ENCODE data around the gene ESRRG.

The ESRRG gene

GRCh38 chr1:216559359-216559758 lies 163.9 kb downstream of the ESRRG start:
- H3K36me3 ChIP-seq (ENCODE audit: insufficient read depth, low read length), result no peaks in the 10 kb centered on the region
- H3K9ac ChIP-seq (ENCODE audit: low read depth, low read length), result no peak overlapping the region
- no peaks in the 10 kb centered on the region for H3K9me3 ChIP-seq (replicated peaks; ENCODE audit: low read length)
- no peaks in the 10 kb centered on the region for H3K27me3 ChIP-seq (ENCODE audit: control insufficient read depth, insufficient read depth, low read length)
- no peak overlapping the region for H3K4me2 ChIP-seq (ENCODE audit: low read length)
- H3K4me3 ChIP-seq (ENCODE audit: low read length), result no peak overlapping the region
- no peaks in the 10 kb centered on the region for H3K4me1 ChIP-seq (ENCODE audit: control insufficient read depth, insufficient read depth, low read length)

DNA sequence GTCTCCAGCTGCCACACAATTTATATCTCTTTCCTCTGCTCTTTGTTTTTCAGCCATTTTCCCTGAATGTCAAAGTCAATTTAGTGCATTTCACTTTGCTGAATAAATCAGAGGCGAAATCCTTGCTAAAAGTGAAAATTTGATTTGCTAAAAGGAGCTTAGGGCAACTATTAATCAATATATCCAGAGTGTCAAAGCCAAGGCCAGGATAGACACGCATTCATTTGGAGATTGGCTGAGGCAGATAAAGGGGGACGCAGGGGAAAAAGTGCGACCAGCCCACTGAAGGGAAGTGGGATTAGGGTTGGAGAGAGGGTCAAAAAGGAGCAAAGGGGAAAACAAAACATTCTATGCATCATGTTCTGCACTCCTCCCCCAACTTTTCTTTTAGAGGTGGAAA lies 167.6 kb downstream of the ESRRG start:
- H3K36me3 ChIP-seq (ENCODE audit: insufficient read depth, low read length), result no peaks in the 10 kb centered on the region
- no peak overlapping the region for H3K9ac ChIP-seq (ENCODE audit: low read depth, low read length)
- H3K27me3 ChIP-seq (ENCODE audit: control insufficient read depth, insufficient read depth, low read length), result no peaks in the 10 kb centered on the region
- H3K4me3 ChIP-seq (ENCODE audit: low read length), result no peak overlapping the region
- no peak overlapping the region for H3K4me2 ChIP-seq (ENCODE audit: low read length)
- H3K4me1 ChIP-seq (ENCODE audit: control insufficient read depth, insufficient read depth, low read length), result no peaks in the 10 kb centered on the region
- no peaks in the 10 kb centered on the region for H3K9me3 ChIP-seq (replicated peaks; ENCODE audit: low read length)

DNA sequence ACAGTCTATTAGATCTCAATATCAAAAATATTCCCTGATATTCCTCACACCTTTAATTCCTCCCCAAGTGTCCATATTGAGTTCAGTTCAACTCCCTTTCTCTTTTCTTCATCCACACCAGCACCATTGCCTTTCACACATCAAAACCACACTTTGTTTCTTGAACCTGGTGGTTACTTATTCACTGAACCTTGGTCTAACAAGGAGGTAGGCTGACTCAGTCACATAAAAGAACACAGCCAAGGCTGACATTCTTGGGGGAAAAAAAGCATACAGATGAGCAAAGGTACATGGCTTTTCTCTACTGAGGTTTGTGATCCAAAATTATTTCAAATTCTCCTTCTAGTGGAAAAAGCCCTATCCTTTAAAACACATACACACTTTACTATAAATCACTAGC lies 168.3 kb downstream of the ESRRG start:
- Histone ChIP-seq H3K4me2 (ENCODE audit: low read length) (no peak overlapping the region), H3K9me3 (replicated peaks; ENCODE audit: low read length) (no peaks in the 10 kb centered on the region), H3K36me3 (ENCODE audit: insufficient read depth, low read length) (no peaks in the 10 kb centered on the region), H3K27me3 (ENCODE audit: control insufficient read depth, insufficient read depth, low read length) (no peaks in the 10 kb centered on the region), H3K4me3 (ENCODE audit: low read length) (no peak overlapping the region), H3K4me1 (ENCODE audit: control insufficient read depth, insufficient read depth, low read length) (no peaks in the 10 kb centered on the region), H3K9ac (ENCODE audit: low read depth, low read length) (no peak overlapping the region)

DNA sequence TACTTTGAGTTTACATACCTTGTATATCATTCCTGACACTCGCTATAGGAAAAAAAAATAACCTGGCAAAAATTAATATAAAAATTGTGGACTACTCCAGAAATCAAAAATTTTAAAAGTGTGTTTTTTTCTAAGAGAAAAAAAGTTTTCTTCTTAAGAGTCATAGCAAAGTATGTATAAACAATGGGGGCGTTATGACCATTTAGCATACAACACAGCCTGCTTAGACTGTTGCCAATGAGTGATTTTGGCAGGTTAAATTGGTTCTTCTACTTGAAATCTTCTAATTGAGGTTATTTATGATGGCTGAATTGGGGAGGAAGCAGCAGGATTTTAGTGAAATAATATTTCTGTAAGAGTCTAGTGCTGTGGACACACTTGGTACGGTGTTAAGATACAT lies 169.5 kb downstream of the ESRRG start:
- no peaks in the 10 kb centered on the region for H3K27me3 ChIP-seq (ENCODE audit: control insufficient read depth, insufficient read depth, low read length)
- H3K4me2 ChIP-seq (ENCODE audit: low read length), result no peak overlapping the region

GRCh38 chr1:216553040-216553439 lies 170.2 kb downstream of the ESRRG start:
- Histone ChIP-seq H3K4me1 (ENCODE audit: control insufficient read depth, insufficient read depth, low read length) (no peaks in the 10 kb centered on the region), H3K4me2 (ENCODE audit: low read length) (no peak overlapping the region), H3K9me3 (replicated peaks; ENCODE audit: low read length) (no peaks in the 10 kb centered on the region), H3K9ac (ENCODE audit: low read depth, low read length) (no peak overlapping the region), H3K27me3 (ENCODE audit: control insufficient read depth, insufficient read depth, low read length) (no peaks in the 10 kb centered on the region), H3K4me3 (ENCODE audit: low read length) (no peak overlapping the region), H3K36me3 (ENCODE audit: insufficient read depth, low read length) (no peaks in the 10 kb centered on the region)

More for the DNA sequence above, 169.5 kb downstream of the ESRRG start:
- Histone ChIP-seq H3K9ac (ENCODE audit: low read depth, low read length) (no peak overlapping the region), H3K4me3 (ENCODE audit: low read length) (no peak overlapping the region), H3K4me1 (ENCODE audit: control insufficient read depth, insufficient read depth, low read length) (no peaks in the 10 kb centered on the region), H3K9me3 (replicated peaks; ENCODE audit: low read length) (no peaks in the 10 kb centered on the region), H3K36me3 (ENCODE audit: insufficient read depth, low read length) (no peaks in the 10 kb centered on the region)

- no peaks in the 10 kb centered on the region for H3K9me3 ChIP-seq (replicated peaks; ENCODE audit: low read length)
- no peaks in the 10 kb centered on the region for H3K36me3 ChIP-seq (ENCODE audit: insufficient read depth, low read length)
- H3K4me1 ChIP-seq (ENCODE audit: control insufficient read depth, insufficient read depth, low read length), result no peaks in the 10 kb centered on the region
- no peak overlapping the region for H3K9ac ChIP-seq (ENCODE audit: low read depth, low read length)
- H3K4me2 ChIP-seq (ENCODE audit: low read length), result no peak overlapping the region
- H3K4me3 ChIP-seq (ENCODE audit: low read length), result no peak overlapping the region
- no peaks in the 10 kb centered on the region for H3K27me3 ChIP-seq (ENCODE audit: control insufficient read depth, insufficient read depth, low read length)
Measured at GRCh38 chr1:216549796-216550195, 173.4 kb downstream of the ESRRG start.

GRCh38 chr1:216542741-216543140 lies 180.5 kb downstream of the ESRRG start:
- H3K36me3 ChIP-seq (ENCODE audit: insufficient read depth, low read length), result no peaks in the 10 kb centered on the region
- no peaks in the 10 kb centered on the region for H3K27me3 ChIP-seq (ENCODE audit: control insufficient read depth, insufficient read depth, low read length)
- no peaks in the 10 kb centered on the region for H3K4me1 ChIP-seq (ENCODE audit: control insufficient read depth, insufficient read depth, low read length)
- no peak overlapping the region for H3K4me3 ChIP-seq (ENCODE audit: low read length)
- H3K9ac ChIP-seq (ENCODE audit: low read depth, low read length), result no peak overlapping the region
- no peak overlapping the region for H3K4me2 ChIP-seq (ENCODE audit: low read length)
- no peaks in the 10 kb centered on the region for H3K9me3 ChIP-seq (replicated peaks; ENCODE audit: low read length)

DNA sequence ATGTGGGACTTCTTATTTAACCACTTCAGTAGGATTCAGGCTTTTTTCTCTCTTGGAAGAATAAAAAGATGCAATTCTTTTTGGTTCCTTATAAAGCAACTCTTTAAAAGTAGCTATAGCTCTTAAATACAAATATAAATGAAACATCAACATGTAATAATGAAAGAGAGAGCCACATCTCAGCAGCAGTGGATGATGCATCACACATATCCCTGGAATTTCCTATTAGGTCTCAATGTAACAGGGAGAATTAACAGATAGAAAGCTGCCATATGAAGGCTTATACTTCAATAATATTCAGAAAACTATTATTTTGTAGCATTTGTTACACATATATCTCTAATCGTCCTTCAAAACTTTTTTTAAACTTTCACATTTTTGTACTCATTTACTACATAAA lies 181.0 kb downstream of the ESRRG start:
- no peak overlapping the region for H3K4me3 ChIP-seq (ENCODE audit: low read length)
- no peaks in the 10 kb centered on the region for H3K36me3 ChIP-seq (ENCODE audit: insufficient read depth, low read length)
- no peak overlapping the region for H3K4me2 ChIP-seq (ENCODE audit: low read length)
- no peaks in the 10 kb centered on the region for H3K9me3 ChIP-seq (replicated peaks; ENCODE audit: low read length)
- no peak overlapping the region for H3K9ac ChIP-seq (ENCODE audit: low read depth, low read length)
- no peaks in the 10 kb centered on the region for H3K27me3 ChIP-seq (ENCODE audit: control insufficient read depth, insufficient read depth, low read length)
- H3K4me1 ChIP-seq (ENCODE audit: control insufficient read depth, insufficient read depth, low read length), result no peaks in the 10 kb centered on the region

GRCh38 chr1:216535751-216536150 lies 187.5 kb downstream of the ESRRG start:
- H3K27me3 ChIP-seq (ENCODE audit: control insufficient read depth, insufficient read depth, low read length), result no peaks in the 10 kb centered on the region
- no peaks in the 10 kb centered on the region for H3K9me3 ChIP-seq (replicated peaks; ENCODE audit: low read length)
- H3K4me1 ChIP-seq (ENCODE audit: control insufficient read depth, insufficient read depth, low read length), result peaks cover 4% of the 10 kb centered on the region
- H3K4me3 ChIP-seq (ENCODE audit: low read length), result no peak overlapping the region
- H3K9ac ChIP-seq (ENCODE audit: low read depth, low read length), result no peak overlapping the region
- H3K4me2 ChIP-seq (ENCODE audit: low read length), result no peak overlapping the region
- H3K36me3 ChIP-seq (ENCODE audit: insufficient read depth, low read length), result no peaks in the 10 kb centered on the region

- H3K4me1 ChIP-seq (ENCODE audit: control insufficient read depth, insufficient read depth, low read length), result peaks cover 4% of the 10 kb centered on the region
- no peaks in the 10 kb centered on the region for H3K9me3 ChIP-seq (replicated peaks; ENCODE audit: low read length)
- H3K36me3 ChIP-seq (ENCODE audit: insufficient read depth, low read length), result no peaks in the 10 kb centered on the region
- no peak overlapping the region for H3K4me3 ChIP-seq (ENCODE audit: low read length)
- no peak overlapping the region for H3K9ac ChIP-seq (ENCODE audit: low read depth, low read length)
- no peak overlapping the region for H3K4me2 ChIP-seq (ENCODE audit: low read length)
- no peaks in the 10 kb centered on the region for H3K27me3 ChIP-seq (ENCODE audit: control insufficient read depth, insufficient read depth, low read length)
Measured at GRCh38 chr1:216535059-216535458, 188.2 kb downstream of the ESRRG start.

- Histone ChIP-seq H3K36me3 (ENCODE audit: insufficient read depth, low read length) (no peaks in the 10 kb centered on the region), H3K9ac (ENCODE audit: low read depth, low read length) (no peak overlapping the region), H3K4me3 (ENCODE audit: low read length) (no peak overlapping the region)
Measured at GRCh38 chr1:216533776-216534175, 189.5 kb downstream of the ESRRG start.

DNA sequence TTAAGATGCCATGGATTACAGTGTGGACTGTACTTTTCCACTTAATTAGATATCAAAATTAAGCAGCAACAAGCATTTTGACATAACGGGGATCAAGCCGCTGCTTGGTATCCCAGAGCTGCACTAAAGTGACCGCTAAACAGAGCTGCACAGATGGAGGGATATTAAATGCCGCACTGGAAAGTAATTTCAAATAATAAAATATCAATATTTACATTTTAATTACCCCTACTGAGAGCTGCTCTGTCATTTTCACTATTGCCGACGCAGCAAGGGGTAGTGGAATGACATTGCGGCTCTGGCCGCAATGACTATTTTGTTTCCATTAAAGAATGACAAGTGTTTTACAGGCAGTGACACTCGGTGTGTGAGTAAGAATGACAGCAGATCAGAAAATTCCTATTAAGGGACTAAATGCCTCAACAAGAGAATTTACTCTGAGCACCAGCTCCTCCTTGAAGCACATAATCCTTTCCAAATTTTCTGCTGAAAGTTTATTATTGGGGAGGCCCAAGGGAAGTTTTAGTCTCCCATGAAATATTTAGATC lies 190.9 kb downstream of the ESRRG start:
- peak overlapping the region; percentile 71 for H3K4me3 ChIP-seq (ENCODE audit: low read length)
- H3K9me3 ChIP-seq (replicated peaks; ENCODE audit: low read length), result no peaks in the 10 kb centered on the region
- peak overlapping the region; percentile 91 for H3K4me2 ChIP-seq (ENCODE audit: low read length)
- H3K9ac ChIP-seq (ENCODE audit: low read depth, low read length), result peak overlapping the region; percentile 74
- H3K27me3 ChIP-seq (ENCODE audit: control insufficient read depth, insufficient read depth, low read length), result no peaks in the 10 kb centered on the region
- H3K36me3 ChIP-seq (ENCODE audit: insufficient read depth, low read length), result no peaks in the 10 kb centered on the region
- H3K4me1 ChIP-seq (ENCODE audit: control insufficient read depth, insufficient read depth, low read length), result peaks cover 4% of the 10 kb centered on the region

More at GRCh38 chr1:216533776-216534175, 189.5 kb downstream of the ESRRG start:
- Histone ChIP-seq H3K9me3 (replicated peaks; ENCODE audit: low read length) (no peaks in the 10 kb centered on the region), H3K4me2 (ENCODE audit: low read length) (no peak overlapping the region), H3K4me1 (ENCODE audit: control insufficient read depth, insufficient read depth, low read length) (peaks cover 4% of the 10 kb centered on the region), H3K27me3 (ENCODE audit: control insufficient read depth, insufficient read depth, low read length) (no peaks in the 10 kb centered on the region)

All from skeletal muscle satellite cell (primary cell).